SHP77 (cell line): Measurements from ENCODE around the gene CACNA2D1.
"Not testable (repeated sequence)": the region's sequence is repeated elsewhere in the genome, so short reads cannot be mapped to it uniquely, and the experiment has no call there.

Experiments used
- DNase-seq, 2 experiments: peaks; one replicate each; lab custom pipeline; 2025; lab: John Stamatoyannopoulos, UW

CACNA2D1 gene

DNA sequence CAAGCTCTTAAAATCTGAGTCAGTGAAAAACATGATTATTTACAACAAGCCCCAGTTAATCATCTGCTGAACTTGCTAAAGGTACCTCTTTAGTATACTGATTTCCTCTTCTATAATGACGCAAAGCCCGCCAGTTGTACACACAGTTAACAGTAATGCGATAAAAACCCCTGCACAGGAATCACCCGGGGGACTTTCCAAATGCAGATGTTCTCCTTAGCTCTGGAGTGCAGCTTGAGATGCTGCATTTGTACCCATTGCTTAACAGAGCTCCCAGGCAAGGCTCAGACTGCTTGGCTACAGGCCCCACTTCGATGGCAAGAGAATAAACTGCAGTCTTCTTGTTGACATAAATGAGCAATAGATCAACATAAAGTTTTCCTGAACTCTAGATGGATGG lies 394.1 kb downstream of the CACNA2D1 start:
- peak in 1 of 2 experiments; percentile 9 for DNase-seq

DNA sequence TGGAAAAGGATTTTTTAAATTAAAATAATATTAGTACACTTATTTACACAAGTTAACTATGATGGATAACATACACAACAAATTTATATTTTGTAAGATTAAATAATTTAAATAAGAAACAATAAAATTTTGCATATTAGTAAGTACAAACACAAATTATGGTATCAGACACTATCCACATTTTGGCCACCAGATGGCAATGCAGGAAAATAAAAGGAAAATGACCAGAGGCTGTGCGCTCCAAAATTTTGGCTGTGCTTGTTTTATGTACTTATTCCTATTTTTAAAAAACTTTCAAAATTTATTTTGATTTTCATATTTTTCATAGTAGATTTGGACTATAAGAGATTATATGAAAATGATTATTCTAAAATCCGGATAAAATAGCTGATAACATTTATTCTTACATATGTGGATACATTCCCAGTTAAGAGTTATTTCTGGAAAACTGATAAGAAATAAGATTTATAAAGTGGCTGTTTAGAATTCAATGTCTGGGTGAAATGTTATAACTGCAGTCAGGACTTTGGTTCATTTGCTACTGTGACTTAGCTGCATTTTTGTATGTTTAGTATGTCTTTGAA lies 399.0 kb downstream of the CACNA2D1 start:
- peak; percentile 16 to 17 for DNase-seq

- DNase-seq = no peak
Observed at GRCh38 chr7:82039621-82040020, 404.0 kb downstream of the CACNA2D1 start.

- no peak for DNase-seq
Observed at GRCh38 chr7:82036146-82036886, 407.3 kb downstream of the CACNA2D1 start.

DNA sequence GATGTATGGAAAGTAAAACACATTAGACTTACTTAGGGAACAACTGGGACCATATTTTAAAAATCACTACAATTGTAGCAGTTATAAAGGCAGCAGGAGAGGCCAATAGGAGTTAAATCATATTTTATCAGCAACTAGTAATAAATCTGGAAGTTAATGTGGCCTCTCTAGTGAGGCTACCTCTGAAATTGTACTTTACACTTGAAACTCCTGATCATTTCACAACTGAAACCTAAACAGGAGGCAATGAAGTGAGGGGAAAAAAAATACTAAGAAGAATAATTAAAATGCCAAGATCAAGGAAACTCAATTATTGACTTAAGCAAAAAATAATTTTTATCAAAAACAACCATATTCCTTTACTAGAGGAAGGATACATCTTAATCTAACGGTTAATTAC lies 408.1 kb downstream of the CACNA2D1 start:
- no peak for DNase-seq

DNA sequence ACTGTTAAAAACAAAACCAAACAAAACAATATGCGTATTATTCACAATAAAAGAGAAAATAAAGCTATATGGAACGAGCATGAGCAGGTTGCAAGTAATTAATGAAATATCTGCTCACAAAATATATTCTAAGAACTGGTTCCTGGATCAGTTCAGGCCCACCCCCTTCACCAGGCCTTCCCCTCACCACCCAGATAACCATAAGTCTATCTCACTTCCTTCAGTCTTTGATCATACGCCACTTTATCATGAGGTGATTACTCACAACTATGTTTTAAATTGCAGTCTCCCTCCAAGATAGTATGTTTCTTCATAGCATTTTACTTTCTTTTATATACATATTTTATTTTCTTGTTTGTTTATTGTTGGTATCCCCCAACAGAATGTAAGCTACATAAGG lies 410.7 kb downstream of the CACNA2D1 start:
- no peak for DNase-seq

DNA sequence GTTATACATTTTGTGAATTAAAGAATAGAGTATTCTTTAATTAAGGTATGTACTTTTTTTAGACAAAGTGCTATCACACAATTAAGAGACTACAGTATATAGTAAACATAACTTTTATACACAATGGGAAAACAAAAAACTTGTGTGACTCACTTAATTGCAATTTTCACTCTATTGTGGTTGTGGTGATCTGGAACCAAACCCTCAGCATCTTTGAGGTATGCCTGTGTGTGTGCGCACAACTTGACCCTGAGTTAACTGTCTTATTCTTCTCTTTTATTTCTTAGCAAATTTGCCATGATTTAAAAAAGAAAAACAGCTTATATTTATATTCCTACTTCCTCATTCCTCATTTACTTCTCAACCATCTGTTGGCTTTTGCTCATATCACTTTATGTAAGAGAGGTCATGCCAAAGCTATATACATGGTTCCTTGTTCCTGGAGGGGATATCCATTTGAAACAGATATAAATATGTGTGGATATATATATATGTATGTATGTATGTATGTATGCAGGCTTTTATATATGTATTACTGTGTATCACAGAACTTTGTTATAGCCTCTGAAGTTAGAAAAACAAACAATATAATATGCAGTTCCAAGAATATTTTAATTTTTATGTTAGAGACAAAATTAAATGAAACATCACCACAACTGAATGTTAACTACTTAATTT lies 414.2 kb downstream of the CACNA2D1 start:
- no peak for DNase-seq

DNA sequence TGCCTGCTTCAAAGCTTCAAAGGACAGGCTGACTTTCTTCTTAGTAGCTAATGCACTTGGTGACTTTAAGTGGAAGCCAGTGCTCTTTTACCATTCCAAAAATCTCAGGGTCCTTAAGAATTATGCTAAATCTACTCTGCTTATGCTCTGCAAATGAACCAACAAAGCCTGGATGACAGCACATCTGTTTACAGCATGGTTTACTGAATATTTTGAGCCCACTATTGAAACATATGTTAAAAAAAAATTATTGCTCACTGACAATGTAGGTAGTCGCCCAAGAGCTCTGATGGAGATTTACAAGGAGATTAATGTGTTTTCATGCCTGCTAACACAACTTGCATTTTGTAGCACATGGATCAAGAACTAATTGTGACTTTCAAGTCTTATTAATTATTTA lies 415.5 kb downstream of the CACNA2D1 start:
- DNase-seq = no peak

DNA sequence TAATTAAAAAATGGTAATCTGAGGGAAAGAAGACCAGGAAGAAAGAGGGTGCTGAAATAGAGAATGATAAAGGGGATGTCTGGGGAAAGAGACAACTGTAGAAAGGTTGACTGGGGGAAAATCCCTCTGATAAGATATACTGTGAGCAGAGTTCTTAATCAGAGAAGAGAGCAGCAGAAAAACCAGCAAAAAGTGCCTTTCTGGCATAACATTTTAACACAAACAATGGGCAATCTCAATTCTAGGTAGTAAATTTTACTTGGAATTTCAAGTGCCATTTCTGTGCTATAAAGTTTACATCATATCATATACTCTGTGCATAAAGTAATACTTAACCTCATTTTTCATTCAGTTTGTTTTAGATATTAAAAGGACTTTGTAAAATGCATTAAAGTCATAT lies 421.9 kb downstream of the CACNA2D1 start:
- no peak for DNase-seq

GRCh38 chr7:82021036-82021435 lies 422.5 kb downstream of the CACNA2D1 start:
- DNase-seq = no peak

DNA sequence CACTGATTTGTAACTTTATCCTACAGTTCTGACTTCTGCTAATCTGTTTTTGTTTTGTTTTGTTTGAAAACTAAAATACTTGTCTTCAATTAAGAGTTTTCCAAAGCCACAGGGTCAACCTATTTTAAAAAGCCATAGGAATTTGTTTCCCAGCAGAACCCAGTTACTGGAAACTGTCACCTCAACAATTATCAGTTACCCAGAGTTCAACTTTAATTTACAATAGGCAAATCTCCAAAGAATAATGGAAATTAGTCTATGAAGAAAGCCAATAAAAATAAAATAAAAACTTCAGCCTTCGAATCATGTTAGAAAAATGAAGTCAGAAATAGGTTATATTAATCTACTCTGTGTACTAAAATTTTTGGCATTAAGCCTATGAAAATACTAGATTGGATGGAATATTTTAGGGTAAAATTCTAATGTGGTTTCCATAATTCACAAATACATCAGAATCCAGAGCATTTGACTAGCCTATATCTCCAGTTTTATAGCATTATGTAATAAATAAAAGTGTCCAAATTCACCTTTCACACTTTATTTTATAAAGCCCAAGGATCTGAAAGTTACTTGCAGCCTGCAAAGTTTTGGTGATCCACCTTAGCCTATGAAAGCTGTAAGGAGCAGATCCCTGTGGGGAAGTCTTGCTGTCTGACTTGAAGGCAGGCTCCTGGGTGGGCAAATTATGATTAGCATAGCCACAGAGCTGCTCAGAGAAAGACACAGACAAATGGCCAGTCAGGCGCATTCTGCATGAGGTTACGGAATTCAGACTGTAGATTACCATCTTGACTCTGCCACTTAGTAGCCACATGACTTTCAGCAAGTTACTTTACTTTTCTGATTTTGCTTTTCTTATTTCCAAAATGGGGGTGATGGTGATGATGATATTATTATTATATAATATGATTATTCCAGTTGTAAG lies 423.8 kb downstream of the CACNA2D1 start:
- no peak for DNase-seq

- no peak for DNase-seq
Observed at GRCh38 chr7:82018226-82018625, 425.4 kb downstream of the CACNA2D1 start.

GRCh38 chr7:82017334-82017943 lies 426.1 kb downstream of the CACNA2D1 start:
- peak in 1 of 2 experiments; percentile 5 for DNase-seq

DNA sequence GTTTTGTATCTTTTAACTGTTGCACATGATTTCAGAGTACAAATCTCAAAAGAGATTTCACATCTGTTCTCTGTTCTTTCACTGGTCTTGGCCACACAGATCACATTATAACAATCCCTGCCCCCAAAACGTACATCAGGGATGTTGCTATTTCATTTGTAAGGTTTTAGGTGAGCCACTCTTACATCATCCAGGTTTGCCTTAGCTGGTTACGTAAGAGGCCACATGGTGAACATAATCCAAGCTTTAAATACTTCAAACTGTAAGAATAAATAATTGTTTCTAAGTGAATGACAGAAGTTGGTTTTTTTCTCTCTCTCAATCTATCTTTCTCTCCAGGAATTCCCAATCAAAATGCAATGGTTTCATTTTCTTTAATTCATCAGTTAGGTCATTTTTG lies 427.8 kb downstream of the CACNA2D1 start:
- peak in 1 of 2 experiments; percentile 5 for DNase-seq

DNA sequence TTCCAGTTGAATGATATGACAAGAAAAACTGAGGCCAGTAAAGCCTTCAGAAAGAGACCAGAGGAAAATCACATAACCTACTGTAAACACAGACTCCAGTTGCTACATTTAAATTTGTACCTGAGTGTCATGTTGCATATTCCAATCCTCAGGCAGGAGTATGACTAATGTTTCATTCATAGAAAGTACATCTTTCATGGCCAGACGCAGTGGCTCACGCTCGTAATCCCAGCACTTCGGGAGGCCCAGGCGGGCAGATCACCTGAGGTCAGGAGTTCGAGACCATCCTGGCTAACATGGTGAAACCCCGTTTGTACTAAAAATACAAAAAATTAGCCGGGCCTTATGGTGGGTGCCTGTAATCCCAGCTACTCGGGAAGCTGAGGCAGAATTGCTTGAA lies 429.0 kb downstream of the CACNA2D1 start:
- not testable (repeated sequence) for DNase-seq

GRCh38 chr7:82012453-82012852 lies 431.1 kb downstream of the CACNA2D1 start:
- no peak for DNase-seq

GRCh38 chr7:82010416-82010815 lies 433.2 kb downstream of the CACNA2D1 start:
- no peak for DNase-seq

- no peak for DNase-seq
Observed at GRCh38 chr7:82007315-82007714, 436.3 kb downstream of the CACNA2D1 start.

DNA sequence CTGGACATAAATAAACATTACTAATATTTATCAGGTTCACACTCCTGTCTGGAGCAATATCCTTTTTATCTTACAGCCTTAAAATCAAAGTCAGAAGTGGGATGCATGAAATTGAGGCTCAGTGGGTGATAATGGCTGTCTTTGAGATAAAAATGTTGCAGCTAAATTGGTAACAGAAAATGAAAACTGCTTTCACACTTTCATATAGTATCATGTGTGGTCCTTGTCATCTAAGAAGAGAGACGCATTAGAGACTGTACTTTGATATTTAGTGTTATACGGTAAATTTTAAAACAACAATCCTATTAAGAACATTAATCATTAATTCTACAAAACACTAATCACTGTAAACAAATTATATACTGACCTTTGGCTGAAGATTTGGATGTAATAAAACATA lies 438.5 kb downstream of the CACNA2D1 start:
- no peak for DNase-seq

DNA sequence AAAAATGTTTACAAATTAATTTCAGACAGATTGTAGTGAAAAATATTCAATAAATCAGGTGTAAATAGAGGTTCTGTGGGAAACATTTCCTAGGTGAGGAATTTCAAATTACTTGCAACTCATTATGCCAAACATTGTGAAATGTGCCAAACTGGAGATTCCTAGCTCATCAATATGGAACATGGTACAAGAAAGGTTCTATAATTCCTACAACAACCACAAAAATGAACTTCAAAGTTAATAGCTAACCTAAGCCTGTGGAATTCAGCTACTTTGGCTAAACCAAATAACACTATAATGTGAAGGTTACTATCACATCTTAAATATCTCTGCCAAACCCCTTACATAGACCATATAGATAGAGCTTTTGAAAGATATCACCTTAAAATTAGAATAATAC lies 450.4 kb downstream of the CACNA2D1 start:
- no peak for DNase-seq

- DNase-seq = no peak
Observed at GRCh38 chr7:81990395-81990794, 453.2 kb downstream of the CACNA2D1 start.
